Stimulated activated naive CD8-positive, alpha-beta T cell treated with anti-CD3 and anti-CD28 coated beads, Interleukin-15, Interleukin-2, amounts not matched to agents 100 ng/mL and 50 ng/mL, for 24 hours (primary cell): Measurements from ENCODE around the gene PDE4D.

ENCODE experiments used
- H3K27ac Mint-ChIP-seq: one replicate; pipeline ENCODE4 v1.8.0; 2021; ENCODE audit warnings: mild to moderate bottlenecking, mixed read lengths
- H3K27me3 Mint-ChIP-seq: one replicate; pipeline ENCODE4 v1.8.0; 2021; ENCODE audit warnings: mixed read lengths
- H3K36me3 Mint-ChIP-seq: one replicate; pipeline ENCODE4 v1.8.0; 2021; ENCODE audit warnings: low read depth, mixed read lengths
- H3K4me1 Mint-ChIP-seq: one replicate; pipeline ENCODE4 v1.8.0; 2021; ENCODE audit warnings: low read depth, mixed read lengths
- H3K4me3 Mint-ChIP-seq: one replicate; pipeline ENCODE4 v1.8.0; 2021; ENCODE audit warnings: mild to moderate bottlenecking, mixed read lengths
- H3K9me3 Mint-ChIP-seq: one replicate; pipeline ENCODE4 v1.8.0; 2021; ENCODE audit warnings: mixed read lengths

The PDE4D gene

DNA sequence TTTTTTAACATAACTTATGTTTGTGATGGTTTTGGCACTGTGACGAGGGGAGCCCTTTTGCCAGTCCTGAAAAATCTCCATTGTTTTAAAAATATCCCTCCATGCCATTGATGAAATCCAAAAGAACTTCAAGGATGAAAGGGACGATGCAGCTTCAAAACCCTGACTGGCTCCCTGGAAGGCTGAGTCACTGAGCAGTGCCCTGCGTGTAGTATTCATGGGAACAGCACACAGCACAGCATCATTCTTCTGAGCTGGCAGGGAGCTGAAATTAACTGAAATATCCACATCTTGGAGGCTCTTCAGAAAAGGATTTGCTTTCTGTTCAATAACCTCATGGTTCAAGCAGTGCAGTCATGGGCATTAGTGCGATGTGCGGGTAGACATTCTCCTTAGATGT is 29.7 kb downstream of the PDE4D start:
- Mint-ChIP-seq H3K4me1 (no peaks in the 10 kb centered on the region), H3K36me3 (no peaks in the 10 kb centered on the region), H3K27ac (no peak overlapping the region), H3K27me3 (peaks cover 4% of the 10 kb centered on the region), H3K4me3 (no peak overlapping the region), H3K9me3 (no peaks in the 10 kb centered on the region)

- no peak overlapping the region for H3K27ac Mint-ChIP-seq
- H3K4me3 Mint-ChIP-seq, result no peak overlapping the region
- no peaks in the 10 kb centered on the region for H3K4me1 Mint-ChIP-seq
- H3K27me3 Mint-ChIP-seq, result no peaks in the 10 kb centered on the region
- peaks cover 5% of the 10 kb centered on the region for H3K9me3 Mint-ChIP-seq
- H3K36me3 Mint-ChIP-seq, result no peaks in the 10 kb centered on the region
Observed at GRCh38 chr5:59856358-59856757, 37.2 kb downstream of the PDE4D start.

- no peaks in the 10 kb centered on the region for H3K4me1 Mint-ChIP-seq
- H3K4me3 Mint-ChIP-seq, result no peak overlapping the region
- no peaks in the 10 kb centered on the region for H3K36me3 Mint-ChIP-seq
Observed at GRCh38 chr5:59850766-59851165, 42.8 kb downstream of the PDE4D start.

DNA sequence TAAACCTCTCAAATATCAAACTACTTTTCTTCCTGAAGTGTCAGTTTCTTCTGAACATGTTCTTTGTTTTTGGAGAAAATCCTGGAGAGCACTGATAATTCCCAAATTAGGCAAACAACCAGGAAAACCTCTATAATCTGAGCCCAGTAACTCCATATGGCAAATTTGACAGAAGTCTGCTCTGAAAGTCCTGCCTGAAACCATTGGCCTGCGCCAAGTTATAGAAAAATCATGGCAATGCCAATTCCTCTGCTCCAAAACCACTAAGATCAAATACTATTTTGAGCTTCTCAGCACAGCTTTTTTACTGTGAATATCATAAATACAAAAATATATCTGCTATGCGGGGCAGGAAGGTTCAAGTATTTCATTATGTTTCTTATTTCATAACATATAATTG is 45.9 kb downstream of the PDE4D start:
- Mint-ChIP-seq H3K27ac (no peak overlapping the region), H3K4me3 (no peak overlapping the region), H3K9me3 (peaks cover 5% of the 10 kb centered on the region), H3K4me1 (no peaks in the 10 kb centered on the region), H3K36me3 (no peaks in the 10 kb centered on the region), H3K27me3 (no peaks in the 10 kb centered on the region)

More at GRCh38 chr5:59850766-59851165, 42.8 kb downstream of the PDE4D start:
- no peak overlapping the region for H3K27ac Mint-ChIP-seq
- H3K27me3 Mint-ChIP-seq, result no peaks in the 10 kb centered on the region
- H3K9me3 Mint-ChIP-seq, result peaks cover 5% of the 10 kb centered on the region

- H3K9me3 Mint-ChIP-seq, result no peaks in the 10 kb centered on the region
- peaks cover 8% of the 10 kb centered on the region for H3K27me3 Mint-ChIP-seq
- no peaks in the 10 kb centered on the region for H3K36me3 Mint-ChIP-seq
- H3K27ac Mint-ChIP-seq, result no peak overlapping the region
- no peaks in the 10 kb centered on the region for H3K4me1 Mint-ChIP-seq
- H3K4me3 Mint-ChIP-seq, result no peak overlapping the region
Observed at GRCh38 chr5:59845730-59846129, 47.8 kb downstream of the PDE4D start.

GRCh38 chr5:59843511-59844213 is 49.9 kb downstream of the PDE4D start:
- Mint-ChIP-seq H3K4me3 (no peak overlapping the region), H3K36me3 (no peaks in the 10 kb centered on the region), H3K9me3 (no peaks in the 10 kb centered on the region), H3K4me1 (no peaks in the 10 kb centered on the region), H3K27ac (no peak overlapping the region), H3K27me3 (peaks cover 17% of the 10 kb centered on the region)

- Mint-ChIP-seq H3K4me3 (no peak overlapping the region), H3K4me1 (no peaks in the 10 kb centered on the region), H3K27ac (no peak overlapping the region), H3K27me3 (peaks cover 17% of the 10 kb centered on the region), H3K36me3 (no peaks in the 10 kb centered on the region), H3K9me3 (no peaks in the 10 kb centered on the region)
Observed at GRCh38 chr5:59842999-59843398, 50.5 kb downstream of the PDE4D start.

DNA sequence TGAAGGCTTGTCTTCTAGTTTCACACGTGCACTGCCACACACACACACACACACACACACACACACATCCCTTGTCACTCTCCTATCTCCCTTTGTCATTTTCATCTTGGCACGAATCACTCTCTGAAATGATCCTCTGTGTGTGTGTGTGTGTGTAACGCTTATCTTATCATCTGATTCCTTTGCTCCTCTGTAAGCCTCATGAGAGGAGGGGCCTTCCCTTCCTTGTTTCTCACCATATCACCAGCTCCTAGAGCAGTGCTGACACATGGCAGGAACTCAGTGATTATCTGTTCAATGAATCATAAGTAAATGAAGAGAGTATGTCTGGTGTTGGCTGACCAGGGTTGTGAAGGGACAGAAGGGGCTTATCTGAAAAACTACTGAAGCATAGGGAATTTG is 53.3 kb downstream of the PDE4D start:
- Mint-ChIP-seq H3K36me3 (no peaks in the 10 kb centered on the region), H3K27me3 (peaks cover 24% of the 10 kb centered on the region), H3K9me3 (no peaks in the 10 kb centered on the region), H3K27ac (no peak overlapping the region), H3K4me3 (no peak overlapping the region), H3K4me1 (no peaks in the 10 kb centered on the region)

DNA sequence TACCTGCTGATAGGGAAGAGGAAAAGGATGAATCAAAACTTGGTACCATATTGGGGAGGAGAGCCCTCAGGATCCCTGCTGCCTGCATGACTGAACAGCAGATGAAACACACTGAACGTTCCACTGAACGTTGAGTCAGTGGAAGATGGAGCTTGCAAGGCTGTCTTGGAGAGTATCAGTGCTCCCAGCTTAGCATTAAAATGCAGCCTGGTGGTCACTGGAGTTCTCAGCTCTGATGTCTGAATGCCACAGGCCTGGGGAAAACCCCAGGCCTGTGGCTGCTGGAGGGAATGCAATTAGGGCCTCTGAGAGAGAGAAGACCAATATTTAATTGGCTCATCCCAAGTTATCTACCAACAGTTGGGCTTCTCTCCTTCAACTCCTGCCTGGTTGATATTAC is 54.5 kb downstream of the PDE4D start:
- Mint-ChIP-seq H3K27me3 (peaks cover 24% of the 10 kb centered on the region), H3K27ac (no peak overlapping the region), H3K4me3 (no peak overlapping the region), H3K4me1 (no peaks in the 10 kb centered on the region), H3K9me3 (no peaks in the 10 kb centered on the region), H3K36me3 (no peaks in the 10 kb centered on the region)

DNA sequence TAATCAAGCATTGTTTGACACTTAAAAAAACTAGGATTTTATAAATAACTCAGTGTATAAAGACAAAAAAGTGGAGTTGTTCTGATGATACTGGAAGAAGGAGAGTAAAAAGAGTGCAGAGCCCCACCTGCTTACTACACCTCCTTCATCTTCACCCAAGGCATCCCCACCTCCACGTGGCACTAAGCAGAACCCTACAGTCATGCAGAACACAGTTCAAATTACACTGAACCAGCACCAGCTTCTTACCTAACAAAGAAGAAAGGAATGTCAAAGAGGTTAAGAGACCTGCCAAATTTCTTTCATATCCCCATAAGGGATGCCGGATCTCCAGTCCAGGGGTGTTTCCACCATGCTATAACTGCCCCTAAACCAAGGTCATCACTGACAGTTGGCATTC is 55.5 kb downstream of the PDE4D start:
- Mint-ChIP-seq H3K36me3 (no peaks in the 10 kb centered on the region), H3K27me3 (peaks cover 24% of the 10 kb centered on the region), H3K9me3 (no peaks in the 10 kb centered on the region), H3K4me1 (no peaks in the 10 kb centered on the region), H3K27ac (no peak overlapping the region), H3K4me3 (no peak overlapping the region)

DNA sequence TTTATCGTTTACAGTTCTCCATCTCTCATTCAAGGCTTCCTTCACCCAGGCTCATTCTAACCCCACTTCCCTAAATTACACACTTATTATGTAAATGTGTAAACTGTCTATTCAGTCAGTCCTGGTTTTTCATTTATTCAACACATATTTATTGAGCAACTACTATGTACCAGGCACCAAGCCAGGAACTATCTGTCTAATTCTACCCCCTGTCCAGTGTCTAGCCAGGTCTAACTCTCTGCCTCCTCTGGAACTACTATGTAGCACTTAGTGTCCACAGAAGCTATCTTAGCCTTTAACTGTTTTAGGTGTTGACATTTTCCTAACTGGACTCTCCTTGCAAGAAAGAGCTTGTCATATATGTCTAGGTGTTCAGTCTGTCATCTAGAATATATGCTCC is 56.5 kb downstream of the PDE4D start:
- no peak overlapping the region for H3K27ac Mint-ChIP-seq
- peaks cover 23% of the 10 kb centered on the region for H3K27me3 Mint-ChIP-seq
- no peaks in the 10 kb centered on the region for H3K4me1 Mint-ChIP-seq
- H3K4me3 Mint-ChIP-seq, result no peak overlapping the region
- no peaks in the 10 kb centered on the region for H3K36me3 Mint-ChIP-seq
- no peaks in the 10 kb centered on the region for H3K9me3 Mint-ChIP-seq

DNA sequence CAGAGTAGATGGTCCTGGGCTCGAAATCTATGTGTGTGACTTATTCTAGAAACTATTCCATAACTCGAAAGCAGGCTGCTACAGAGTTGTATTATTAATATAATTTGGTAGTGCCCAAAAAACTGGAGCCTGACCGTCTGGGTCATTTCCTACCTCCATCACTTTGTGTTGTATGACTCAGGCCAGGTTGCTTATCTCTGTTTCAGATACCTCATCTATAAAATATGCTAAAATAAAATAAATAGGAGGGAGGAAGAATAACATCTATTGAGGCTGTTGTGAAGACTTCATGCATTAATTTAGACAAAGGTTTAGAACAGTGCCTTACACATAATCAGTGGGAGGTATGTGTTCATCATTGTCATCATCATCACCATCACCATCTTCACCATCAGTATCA is 57.7 kb downstream of the PDE4D start:
- no peaks in the 10 kb centered on the region for H3K36me3 Mint-ChIP-seq
- H3K27ac Mint-ChIP-seq, result no peak overlapping the region
- no peaks in the 10 kb centered on the region for H3K4me1 Mint-ChIP-seq
- H3K27me3 Mint-ChIP-seq, result peaks cover 16% of the 10 kb centered on the region
- H3K4me3 Mint-ChIP-seq, result no peak overlapping the region
- no peaks in the 10 kb centered on the region for H3K9me3 Mint-ChIP-seq

DNA sequence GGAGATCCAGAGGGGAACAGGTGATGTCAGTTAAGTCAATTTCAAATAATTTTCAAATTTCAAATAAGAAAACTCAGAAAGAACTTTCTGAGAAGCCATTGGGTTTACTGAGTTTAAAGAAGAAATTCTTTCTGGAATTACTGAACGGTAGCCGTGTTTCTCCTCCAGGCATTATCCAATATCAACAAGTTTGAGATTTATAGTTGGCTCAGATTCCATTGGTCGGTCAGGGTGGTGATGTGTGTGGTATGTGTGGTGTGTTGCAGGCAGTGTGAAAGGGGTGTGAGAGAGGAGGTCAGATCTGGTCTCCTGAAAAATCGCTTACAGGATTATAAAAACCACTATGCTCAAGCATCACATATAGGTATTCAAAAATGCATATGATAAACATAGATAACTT is 60.1 kb downstream of the PDE4D start:
- H3K27ac Mint-ChIP-seq, result no peak overlapping the region
- no peaks in the 10 kb centered on the region for H3K4me1 Mint-ChIP-seq
- peaks cover 10% of the 10 kb centered on the region for H3K27me3 Mint-ChIP-seq
- no peaks in the 10 kb centered on the region for H3K36me3 Mint-ChIP-seq
- H3K4me3 Mint-ChIP-seq, result no peak overlapping the region
- H3K9me3 Mint-ChIP-seq, result no peaks in the 10 kb centered on the region

GRCh38 chr5:59832577-59833301 is 60.8 kb downstream of the PDE4D start:
- no peaks in the 10 kb centered on the region for H3K9me3 Mint-ChIP-seq
- H3K36me3 Mint-ChIP-seq, result no peaks in the 10 kb centered on the region
- peaks cover 10% of the 10 kb centered on the region for H3K27me3 Mint-ChIP-seq
- H3K4me3 Mint-ChIP-seq, result no peak overlapping the region
- H3K4me1 Mint-ChIP-seq, result no peaks in the 10 kb centered on the region
- no peak overlapping the region for H3K27ac Mint-ChIP-seq

DNA sequence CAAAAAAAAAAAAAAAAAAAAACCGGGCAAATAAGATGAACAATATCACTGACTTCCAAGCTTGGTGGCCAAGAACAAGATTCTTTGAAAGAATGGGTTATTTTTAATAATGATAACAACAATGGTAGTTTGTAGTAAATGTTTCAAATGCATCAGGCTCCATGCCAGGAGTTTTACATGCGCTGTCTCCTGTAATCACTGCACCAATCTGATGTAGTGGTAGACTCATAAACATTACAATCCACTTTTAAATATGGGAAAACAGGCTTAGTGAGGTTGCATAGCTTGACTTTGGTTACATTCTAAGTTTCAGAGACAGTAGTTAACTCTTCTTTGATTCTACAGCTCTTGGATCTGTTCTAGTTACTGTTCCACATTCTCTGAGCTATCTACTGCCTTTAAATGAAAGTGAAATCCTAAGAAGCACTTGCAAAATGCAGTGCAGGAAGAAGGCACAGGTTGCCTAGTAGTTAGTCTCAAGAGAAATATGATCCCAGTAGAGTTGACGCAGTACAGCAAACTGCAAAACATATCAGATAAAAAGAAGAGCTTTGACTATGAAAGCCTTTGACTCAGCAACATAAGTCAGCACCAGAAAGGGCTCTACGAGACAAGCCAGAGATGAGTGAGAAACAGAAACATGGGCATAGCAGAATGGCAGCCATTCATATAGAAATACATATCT is 62.1 kb downstream of the PDE4D start:
- H3K36me3 Mint-ChIP-seq, result no peaks in the 10 kb centered on the region
- H3K4me1 Mint-ChIP-seq, result no peaks in the 10 kb centered on the region
- no peak overlapping the region for H3K4me3 Mint-ChIP-seq
- peaks cover 3% of the 10 kb centered on the region for H3K27me3 Mint-ChIP-seq
- H3K9me3 Mint-ChIP-seq, result no peaks in the 10 kb centered on the region
- H3K27ac Mint-ChIP-seq, result no peak overlapping the region
